K562 (cell line): Measurements from ENCODE around the gene PMVK. TPM values are rescaled to one million over a fixed set of nuclear protein-coding genes. Genes with fewer than 3 reads are reported as not detected.

ENCODE experiments used
- ARID4B ChIP-seq: sonication (generic); formaldehyde crosslinking; IDR thresholded peaks from 2 replicates; pipeline ENCODE4 v1.8.0; 2022; ENCODE audit warnings: mild to moderate bottlenecking, missing genetic modification reagents
- E2F4 ChIP-seq: sonication (generic); formaldehyde crosslinking; IDR thresholded peaks from 2 replicates; pipeline ENCODE4 v1.8.0; 2022; ENCODE audit warnings: mild to moderate bottlenecking, low read depth, missing genetic modification reagents
- EP300 ChIP-seq: IDR thresholded peaks from 2 replicates; pipeline ENCODE4 v1.6.1; 2012; ENCODE audit warnings: low read length, improper control_type of control experiment
- GTF2E2 ChIP-seq: fragments of 200-800 bp; sonication (Bioruptor generic); IDR thresholded peaks from 2 replicates; pipeline ENCODE4 v1.6.1; 2016; ENCODE audit warnings: missing genetic modification characterization, missing compliant biosample characterization
- MYC ChIP-seq, 2 experiments: fragments of 250-450 bp in 1 of 2; sonication (Bioruptor Pico) in 1 of 2; IDR thresholded peaks; 2 replicates each; pipeline versions ENCODE4 v1.5.1 to v1.6.1; 2012 to 2021; ENCODE audit warnings: low read depth in 2 of 2, borderline replicate concordance in 1 of 2, improper control_type of control experiment in 1 of 2, low read length in 1 of 2, mild to moderate bottlenecking in 1 of 2, moderate library complexity in 1 of 2
- NFE2L1 ChIP-seq: fragments of 450-650 bp; IDR thresholded peaks from 2 replicates; pipeline ENCODE4 v1.6.1; 2016; ENCODE audit warnings: missing genetic modification characterization, low read depth, mild to moderate bottlenecking, missing compliant biosample characterization, moderate library complexity, borderline replicate concordance
- NFIX ChIP-seq: fragments of 250-450 bp; sonication (Bioruptor Pico); IDR thresholded peaks from 2 replicates; pipeline ENCODE4 v1.4.0; 2020; ENCODE audit warnings: low read depth, mild to moderate bottlenecking, moderate library complexity
- PHF20 ChIP-seq: fragments of 450-650 bp; IDR thresholded peaks from 2 replicates; pipeline ENCODE4 v1.6.1; 2018; ENCODE audit not compliant: partially characterized antibody
- PKNOX1 ChIP-seq: fragments of 450-650 bp; IDR thresholded peaks from 2 replicates; pipeline ENCODE4 v1.6.1; 2016
- PML ChIP-seq: IDR thresholded peaks from 2 replicates; pipeline ENCODE4 v1.6.1; 2012; ENCODE audit warnings: low read length, inconsistent platforms
- POLR2AphosphoS2 ChIP-seq: IDR thresholded peaks from 2 replicates; pipeline ENCODE4 v1.6.1; 2012; ENCODE audit warnings: low read length, improper control_type of control experiment
- PTRF ChIP-seq: fragments of 450-650 bp; IDR thresholded peaks from 2 replicates; pipeline ENCODE4 v1.6.1; 2016; ENCODE audit warnings: mild to moderate bottlenecking, missing genetic modification characterization, missing compliant biosample characterization
- SFPQ ChIP-seq: fragments of 200-400 bp; formaldehyde crosslinking; IDR thresholded peaks from 2 replicates; pipeline ENCODE4 v1.6.1; 2017; ENCODE audit warnings: mild to moderate bottlenecking, low read depth, low read length, moderate library complexity
- SMARCE1 ChIP-seq: fragments of 450-650 bp; IDR thresholded peaks from 2 replicates; pipeline ENCODE4 v1.7.1; 2016; ENCODE audit warnings: mild to moderate bottlenecking
- TAF7 ChIP-seq: fragments of 450-650 bp; IDR thresholded peaks from 2 replicates; pipeline ENCODE4 v1.6.1; 2016; ENCODE audit warnings: missing genetic modification characterization, missing compliant biosample characterization
- VEZF1 ChIP-seq: fragments of 200-800 bp; sonication (Bioruptor generic); IDR thresholded peaks from 2 replicates; pipeline ENCODE4 v1.6.1; 2017; ENCODE audit warnings: missing genetic modification characterization, missing compliant biosample characterization
- ZNF212 ChIP-seq: fragments of 450-650 bp; formaldehyde crosslinking; IDR thresholded peaks from 2 replicates; pipeline ENCODE4 v1.4.0; 2020; ENCODE audit warnings: mild to moderate bottlenecking
- ZNF583 ChIP-seq: fragments of 250-450 bp; sonication (Bioruptor Pico); IDR thresholded peaks from 2 replicates; pipeline ENCODE4 v1.4.0; 2020
- ZNF778 ChIP-seq: fragments of 450-650 bp; formaldehyde crosslinking; IDR thresholded peaks from 2 replicates; pipeline ENCODE4 v1.4.0; 2020; ENCODE audit warnings: mild to moderate bottlenecking, moderate library complexity
- polyA plus RNA-seq, 8 experiments: library from polyadenylated mRNA; depleted of rRNA in 4 of 8; stranded (reverse) in 5 of 8; unstranded in 3 of 8; fragments of >200 nt; fragmentation: Nextera tagmentation in 2 of 8; fragmentation: Illumina TruSeq in 1 of 8; extraction: Ambion mirVana in 2 of 8; extraction: Trizol in 1 of 8; gene quantifications; 2 replicates each; pipeline versions ENCODE4 v1.2.1 to v1.2.3, GENCODE V29; 2011 to 2014; ENCODE audit warnings: inconsistent platforms in 1 of 8, missing spikeins in 1 of 8
- total RNA-seq, 7 experiments: library from RNA; depleted of rRNA in 6 of 7; stranded (reverse); fragments of >200 nt in 6 of 7; fragmentation: Illumina TruSeq in 2 of 7; extraction: Trizol in 2 of 7; gene quantifications; 2 replicates each; pipeline versions ENCODE4 v1.2.1 to v1.2.3, GENCODE V29; 2011 to 2021; ENCODE audit warnings: low replicate concordance in 1 of 7

Gene PMVK
- total and polyA plus RNA-seq, 9 of the 15 experiments (the other 6 are each of a cell fraction or from before 2014, with no cell fraction given), result 1.1 to 15.3 (median 6.3) TPM

- no peak for TF ChIP-seq ARID4B (CRISPR knock-in tag)
- TF ChIP-seq PTRF (tag), result no peak
- TF ChIP-seq ZNF212 (CRISPR knock-in tag), result no peak
- no peak for TF ChIP-seq PHF20
- no peak; the same call in 1 of the 2 replicates for TF ChIP-seq POLR2AphosphoS2
- no peak for TF ChIP-seq SFPQ
- TF ChIP-seq GTF2E2 (tag), result no peak
- TF ChIP-seq ZNF778, result no peak
- 0 out of 2 replicates have a peak, but pooled peaks have one; percentile 37 for TF ChIP-seq MYC (IDR thresholded peaks at IDR 0.05; ENCODE audit: low read depth, low read length)
- TF ChIP-seq MYC (CRISPR knock-in tag; IDR thresholded peaks at IDR 0.05; ENCODE audit: borderline replicate concordance, low read depth), result no peak
- TF ChIP-seq ZNF583 (CRISPR knock-in tag), result no peak
- peak; percentile 46 for TF ChIP-seq EP300
- peak; percentile 94 for TF ChIP-seq PKNOX1
- TF ChIP-seq PML, result no peak
- TF ChIP-seq NFE2L1 (tag), result no peak
- TF ChIP-seq NFIX (CRISPR knock-in tag), result no peak
- TF ChIP-seq VEZF1 (CRISPR knock-in tag), result 0 out of 2 replicates have a peak, but pooled peaks have one; percentile 21
- TF ChIP-seq SMARCE1, result no peak
- no peak for TF ChIP-seq E2F4
- TF ChIP-seq TAF7 (tag), result no peak
Observed at GRCh38 chr1:154963643-154964042, 27.1 kb upstream of the PMVK start (continued).
